ENCODE measurements around the gene NEDD4. TPM values are rescaled to one million over a fixed set of nuclear protein-coding genes. Genes with fewer than 3 reads are reported as not detected.
"Not testable (repeated sequence)": the region's sequence is repeated elsewhere in the genome, so short reads cannot be mapped to it uniquely, and the experiment has no call there.

NEDD4 gene
- total and polyA plus RNA-seq, 12 donors, result 2.5 to 20.5 (median 9.5) TPM

DNA sequence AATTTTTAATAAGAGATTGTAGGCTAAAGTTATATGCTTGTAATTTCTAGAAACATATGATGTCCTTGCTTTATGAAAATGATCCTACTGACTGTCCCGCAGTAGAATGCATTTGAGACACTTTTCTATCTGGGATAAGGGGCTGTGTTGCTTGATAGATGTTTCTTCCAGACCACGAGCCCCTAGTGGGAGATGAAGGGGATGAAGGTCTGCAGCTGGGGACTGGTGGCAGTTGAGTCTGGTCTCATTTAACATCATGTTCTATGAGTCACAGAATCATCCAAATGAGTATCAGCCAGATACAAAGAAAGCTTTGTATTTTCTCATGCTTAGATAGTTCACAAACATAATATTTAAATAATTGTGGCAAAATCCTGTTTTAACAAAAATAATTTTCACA is 166.2 kb downstream of the NEDD4 start:
- no peak overlapping the region for H3K27ac ChIP-seq
- H3K36me3 ChIP-seq (replicated peaks in 1 of 2), result no peaks in the 10 kb centered on the region
- H3K9me3 ChIP-seq (replicated peaks in 1 of 3), result no peaks in the 10 kb centered on the region
- intact Hi-C loops (cut with DNase I), result no loop called here
- no peak for DNase-seq
- no peaks in the 10 kb centered on the region for H3K4me1 ChIP-seq (replicated peaks in 1 of 2)
- TF ChIP-seq POLR2A (IDR thresholded peaks at IDR 0.05) (no peak), CTCF (IDR thresholded peaks at IDR 0.05) (no peak)
- no peak overlapping the region for H3K4me3 ChIP-seq
- no peaks in the 10 kb centered on the region for H3K27me3 ChIP-seq
- WGBS, 4 donors, result 58 to 95% (median 91%) methylated on average over 2 of the region's 2 CpGs

GRCh38 chr15:55824857-55825613 is 168.4 kb downstream of the NEDD4 start:
- H3K36me3 ChIP-seq (replicated peaks in 1 of 2), result no peaks in the 10 kb centered on the region
- no peak for DNase-seq
- intact Hi-C loops (cut with DNase I), result no loop called here
- H3K4me1 ChIP-seq (replicated peaks in 1 of 2), result no peaks in the 10 kb centered on the region
- 87 to 95% (median 91%) methylated on average over 4 of the region's 4 CpGs for WGBS, 4 donors
- H3K4me3 ChIP-seq, result no peak overlapping the region
- TF ChIP-seq POLR2A (IDR thresholded peaks at IDR 0.05) (no peak), CTCF (IDR thresholded peaks at IDR 0.05) (no peak)
- H3K9me3 ChIP-seq (replicated peaks in 1 of 3), result no peaks in the 10 kb centered on the region
- H3K27me3 ChIP-seq, result no peaks in the 10 kb centered on the region
- no peak overlapping the region for H3K27ac ChIP-seq

- Histone ChIP-seq H3K9me3 (replicated peaks in 1 of 3) (no peaks in the 10 kb centered on the region), H3K27ac (no peak overlapping the region), H3K4me1 (replicated peaks in 1 of 2) (no peaks in the 10 kb centered on the region), H3K4me3 (no peak overlapping the region), H3K27me3 (no peaks in the 10 kb centered on the region), H3K36me3 (replicated peaks in 1 of 2) (no peaks in the 10 kb centered on the region)
- DNase-seq, result no peak
- intact Hi-C loops (cut with DNase I), result no loop called here
- TF ChIP-seq CTCF (IDR thresholded peaks at IDR 0.05) (no peak), POLR2A (IDR thresholded peaks at IDR 0.05) (no peak)
- WGBS, 4 donors, result 0 to 61% (median 22%) methylated on average over 3 of the region's 3 CpGs
These were observed 169.6 kb downstream of the NEDD4 start for GRCh38 chr15:55823699-55824340.

GRCh38 chr15:55823191-55823670 is 170.2 kb downstream of the NEDD4 start:
- no peak overlapping the region for H3K27ac ChIP-seq

GRCh38 chr15:55821740-55822139 is 171.7 kb downstream of the NEDD4 start:
- H3K27ac ChIP-seq; H3K36me3 ChIP-seq (replicated peaks in 1 of 2); H3K27me3 ChIP-seq; H3K9me3 ChIP-seq (replicated peaks in 1 of 3); DNase-seq; intact Hi-C loops (cut with DNase I); H3K4me3 ChIP-seq; H3K4me1 ChIP-seq (replicated peaks in 1 of 2): not testable (repeated sequence)
- WGBS, 4 donors, result 90 to 96% (median 92%) methylated on average over 2 of the region's 2 CpGs

More at GRCh38 chr15:55823191-55823670, 170.2 kb downstream of the NEDD4 start:
- Histone ChIP-seq H3K4me1 (replicated peaks in 1 of 2) (no peaks in the 10 kb centered on the region), H3K36me3 (replicated peaks in 1 of 2) (no peaks in the 10 kb centered on the region), H3K9me3 (replicated peaks in 1 of 3) (no peaks in the 10 kb centered on the region), H3K4me3 (no peak overlapping the region), H3K27me3 (no peaks in the 10 kb centered on the region)
- 14 to 25% (median 21%) methylated on average over 3 of the region's 3 CpGs for WGBS, 4 donors
- TF ChIP-seq POLR2A (IDR thresholded peaks at IDR 0.05) (no peak), CTCF (IDR thresholded peaks at IDR 0.05) (no peak)
- DNase-seq, result no peak
- intact Hi-C loops (cut with DNase I), result no loop called here
